Measurements from ENCODE around the gene AIMP1.

AIMP1 gene

GRCh38 chr4:106315968-106316772 is at the start of gene AIMP1, which contains the start of gene TBCK:
TSS of gene AIMP1 (plus strand) at chr4:106316550. CDS start at chr4:106325010, 8,460 bp downstream.
TSS of gene TBCK (minus strand) at chr4:106316209. CDS start at chr4:106308960, 7,249 bp downstream.
- H3K27ac Mint-ChIP-seq: no peak within 1 kb of the TSS
- peaks cover 27% of the 10 kb centered on the region for H3K36me3 Mint-ChIP-seq (ENCODE audit: low read depth)
- no peaks in the 10 kb centered on the region for H3K27me3 Mint-ChIP-seq (ENCODE audit: low read depth, poor library complexity)

DNA sequence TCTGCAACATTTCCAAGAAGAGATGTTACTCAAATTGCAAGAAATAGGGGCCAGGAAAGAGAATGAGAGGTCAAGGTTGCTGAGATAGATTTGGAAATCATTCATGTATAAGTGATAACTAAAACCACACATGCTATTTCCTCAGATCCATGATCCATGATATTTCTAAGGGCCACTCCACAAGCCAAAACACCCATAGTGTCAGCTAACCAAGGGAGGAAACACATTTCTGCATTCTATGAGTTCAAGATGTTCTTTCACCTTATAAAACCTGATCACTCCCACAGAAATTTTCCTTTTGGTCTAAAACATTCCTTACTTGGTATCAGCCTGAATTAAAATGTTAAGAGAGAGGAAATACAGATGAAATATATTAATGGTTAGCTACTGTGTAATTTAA is 47.6 kb upstream of the AIMP1 start:
- Mint-ChIP-seq H3K9me3 (peaks cover under 1% of the 10 kb centered on the region), H3K4me1 (no peaks in the 10 kb centered on the region), H3K36me3 (ENCODE audit: low read depth) (peaks cover 13% of the 10 kb centered on the region), H3K4me3 (no peak overlapping the region), H3K27ac (no peak overlapping the region), H3K27me3 (ENCODE audit: low read depth, poor library complexity) (no peaks in the 10 kb centered on the region)
- TF ChIP-seq, protein P1, sequence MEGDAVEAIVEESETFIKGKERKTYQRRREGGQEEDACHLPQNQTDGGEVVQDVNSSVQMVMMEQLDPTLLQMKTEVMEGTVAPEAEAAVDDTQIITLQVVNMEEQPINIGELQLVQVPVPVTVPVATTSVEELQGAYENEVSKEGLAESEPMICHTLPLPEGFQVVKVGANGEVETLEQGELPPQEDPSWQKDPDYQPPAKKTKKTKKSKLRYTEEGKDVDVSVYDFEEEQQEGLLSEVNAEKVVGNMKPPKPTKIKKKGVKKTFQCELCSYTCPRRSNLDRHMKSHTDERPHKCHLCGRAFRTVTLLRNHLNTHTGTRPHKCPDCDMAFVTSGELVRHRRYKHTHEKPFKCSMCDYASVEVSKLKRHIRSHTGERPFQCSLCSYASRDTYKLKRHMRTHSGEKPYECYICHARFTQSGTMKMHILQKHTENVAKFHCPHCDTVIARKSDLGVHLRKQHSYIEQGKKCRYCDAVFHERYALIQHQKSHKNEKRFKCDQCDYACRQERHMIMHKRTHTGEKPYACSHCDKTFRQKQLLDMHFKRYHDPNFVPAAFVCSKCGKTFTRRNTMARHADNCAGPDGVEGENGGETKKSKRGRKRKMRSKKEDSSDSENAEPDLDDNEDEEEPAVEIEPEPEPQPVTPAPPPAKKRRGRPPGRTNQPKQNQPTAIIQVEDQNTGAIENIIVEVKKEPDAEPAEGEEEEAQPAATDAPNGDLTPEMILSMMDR (IDR thresholded peaks at IDR 0.05): no peak
- no peak for DNase-seq

More at GRCh38 chr4:106315968-106316772, at the start of gene AIMP1, which contains the start of gene TBCK:
- TF ChIP-seq, protein P1 (IDR thresholded peaks at IDR 0.05): no peak
- no peak within 1 kb of the TSS for H3K4me3 Mint-ChIP-seq
- peaks cover 37% of the 10 kb centered on the region for H3K4me1 Mint-ChIP-seq
- H3K9me3 Mint-ChIP-seq: peaks cover 14% of the 10 kb centered on the region
- DNase-seq: peak; percentile 82

DNA sequence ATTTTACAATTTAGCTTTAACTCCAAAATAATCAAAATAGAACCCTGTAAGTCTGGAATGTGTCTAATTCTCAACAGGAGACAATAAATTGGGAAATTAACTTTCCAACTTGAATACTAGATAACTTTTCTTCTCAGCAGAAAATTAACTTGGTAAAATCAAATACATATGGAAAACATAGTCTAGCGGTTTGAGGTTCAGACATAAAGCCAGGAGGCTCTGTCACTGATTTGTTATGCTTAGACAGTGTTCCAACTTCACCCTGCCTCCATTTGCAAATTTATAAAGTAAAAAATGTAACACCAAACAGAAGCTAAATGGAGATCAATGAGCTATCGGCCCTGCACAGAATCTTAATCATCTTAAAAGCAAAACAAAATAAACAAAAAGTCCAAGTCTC is 46.6 kb upstream of the AIMP1 start:
- Mint-ChIP-seq H3K4me1 (no peaks in the 10 kb centered on the region), H3K4me3 (no peak overlapping the region), H3K36me3 (ENCODE audit: low read depth) (peaks cover 22% of the 10 kb centered on the region), H3K27ac (peak overlapping the region; percentile 51), H3K27me3 (ENCODE audit: low read depth, poor library complexity) (no peaks in the 10 kb centered on the region), H3K9me3 (peaks cover 8% of the 10 kb centered on the region)
- no peak for DNase-seq
- TF ChIP-seq, protein P1 (IDR thresholded peaks at IDR 0.05): no peak

DNA sequence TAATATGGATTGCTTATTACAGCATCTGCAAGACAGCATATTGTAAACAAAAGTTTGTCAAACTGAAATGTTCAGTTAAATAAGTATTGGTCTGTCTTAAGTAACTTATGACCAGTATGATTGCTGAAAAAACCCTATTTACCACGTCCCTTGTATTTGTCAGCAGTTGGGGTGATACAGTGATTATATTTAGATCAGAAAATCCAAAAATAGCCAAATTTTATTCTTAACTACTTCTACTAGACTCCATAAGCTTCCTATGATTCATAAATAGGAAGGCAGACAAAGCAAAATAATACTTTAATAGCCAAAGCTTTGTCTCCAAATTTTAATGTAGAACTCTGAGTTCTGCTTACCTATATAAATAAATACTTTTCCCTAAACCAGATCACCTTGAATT is 45.6 kb upstream of the AIMP1 start:
- Mint-ChIP-seq H3K27ac (no peak overlapping the region), H3K9me3 (peaks cover 8% of the 10 kb centered on the region), H3K4me3 (no peak overlapping the region), H3K27me3 (ENCODE audit: low read depth, poor library complexity) (no peaks in the 10 kb centered on the region), H3K4me1 (no peaks in the 10 kb centered on the region), H3K36me3 (ENCODE audit: low read depth) (peaks cover 32% of the 10 kb centered on the region)
- DNase-seq: no peak
- TF ChIP-seq, protein P1 (IDR thresholded peaks at IDR 0.05): no peak

- Mint-ChIP-seq H3K36me3 (ENCODE audit: low read depth) (peaks cover 43% of the 10 kb centered on the region), H3K4me3 (no peak overlapping the region), H3K4me1 (no peaks in the 10 kb centered on the region), H3K9me3 (peaks cover 8% of the 10 kb centered on the region), H3K27me3 (ENCODE audit: low read depth, poor library complexity) (no peaks in the 10 kb centered on the region), H3K27ac (no peak overlapping the region)
- TF ChIP-seq, protein P1 (IDR thresholded peaks at IDR 0.05): no peak
- no peak for DNase-seq
These were observed 42.5 kb upstream of the AIMP1 start for GRCh38 chr4:106273831-106274230.

Measured in nephron progenitor cell (in vitro differentiated cells).